Ishikawa (cell line): Measurements from ENCODE around the gene BBC3.

ENCODE experiments used
- CEBPB ChIP-seq: IDR thresholded peaks from 2 replicates; pipeline ENCODE4 v1.6.1; 2012
- CREB1 ChIP-seq: IDR thresholded peaks from 2 replicates; pipeline ENCODE4 v1.6.1; 2012; ENCODE audit warnings: low read depth
- EGR1 ChIP-seq: IDR thresholded peaks from 2 replicates; pipeline ENCODE4 v1.6.1; 2012
- EP300 ChIP-seq: IDR thresholded peaks from 2 replicates; pipeline ENCODE4 v1.6.1; 2012; ENCODE audit warnings: borderline replicate concordance
- FOXM1 ChIP-seq: IDR thresholded peaks from 2 replicates; pipeline ENCODE4 v1.6.1; 2012; ENCODE audit warnings: low read depth, borderline replicate concordance
- NFIC ChIP-seq: IDR thresholded peaks from 2 replicates; pipeline ENCODE4 v1.6.1; 2012
- RAD21 ChIP-seq: IDR thresholded peaks from 2 replicates; pipeline ENCODE4 v1.6.1; 2012; ENCODE audit warnings: low read depth
- REST ChIP-seq: IDR thresholded peaks from 2 replicates; pipeline ENCODE4 v1.6.1; 2012; ENCODE audit warnings: low read depth, mild to moderate bottlenecking
- TAF1 ChIP-seq: IDR thresholded peaks from 2 replicates; pipeline ENCODE4 v1.6.1; 2012; ENCODE audit warnings: low read depth, mild to moderate bottlenecking
- TCF12 ChIP-seq: IDR thresholded peaks from 2 replicates; pipeline ENCODE4 v1.6.1; 2012; ENCODE audit warnings: low read depth
- TEAD4 ChIP-seq: IDR thresholded peaks from 2 replicates; pipeline ENCODE4 v1.6.1; 2012
- YY1 ChIP-seq: IDR thresholded peaks from 2 replicates; pipeline ENCODE4 v1.6.1; 2012; ENCODE audit warnings: low read depth
- ZBTB7A ChIP-seq: IDR thresholded peaks from 2 replicates; pipeline ENCODE4 v1.6.1; 2012; ENCODE audit warnings: low read depth
- TF ChIP-seq, protein P1 (sequence below): IDR thresholded peaks from 2 replicates; pipeline ENCODE4 v1.6.1; 2012
- TF ChIP-seq, protein P2 (sequence below): IDR thresholded peaks from 2 replicates; pipeline ENCODE4 v1.6.1; 2012

The BBC3 gene

DNA sequence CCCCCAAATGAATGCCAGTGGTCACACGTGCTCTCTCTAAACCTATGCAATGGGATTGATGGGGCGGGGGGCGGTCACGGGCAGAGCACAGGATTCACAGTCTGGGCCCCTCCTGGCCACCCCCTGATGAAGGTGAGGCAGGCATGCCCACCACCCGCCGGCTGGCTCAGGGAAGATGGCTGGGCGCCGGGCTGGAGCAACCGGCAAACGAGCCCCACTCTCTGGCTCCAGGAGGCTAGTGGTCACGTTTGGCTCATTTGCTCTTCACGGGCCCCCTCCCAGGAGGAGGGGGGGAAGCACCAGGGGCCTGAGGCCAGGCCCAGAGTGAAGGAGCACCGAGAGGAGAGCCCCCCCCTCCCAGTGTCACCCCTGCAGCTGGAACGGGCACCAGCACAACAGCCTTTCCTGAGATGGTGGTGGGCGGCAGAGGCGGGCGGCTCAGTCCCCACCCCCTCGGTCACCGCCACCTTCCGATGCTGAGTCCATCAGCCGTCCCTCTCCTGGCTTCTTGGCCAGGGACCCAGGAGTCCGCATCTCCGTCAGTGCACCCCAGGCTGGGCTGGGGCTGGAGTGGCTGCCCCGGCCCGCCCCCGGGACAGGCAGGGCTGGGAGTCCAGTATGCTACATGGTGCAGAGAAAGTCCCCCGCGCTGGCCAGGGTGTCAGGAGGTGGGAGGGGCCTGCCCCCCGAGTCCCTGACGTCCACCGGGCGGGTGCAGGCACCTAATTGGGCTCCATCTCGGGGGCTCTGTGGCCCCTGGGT, 9.7 kb downstream of the BBC3 start:
- TF ChIP-seq, protein P1, sequence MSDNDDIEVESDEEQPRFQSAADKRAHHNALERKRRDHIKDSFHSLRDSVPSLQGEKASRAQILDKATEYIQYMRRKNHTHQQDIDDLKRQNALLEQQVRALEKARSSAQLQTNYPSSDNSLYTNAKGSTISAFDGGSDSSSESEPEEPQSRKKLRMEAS, result no peak
- TF ChIP-seq EGR1 (no peak), CREB1 (no peak)

DNA sequence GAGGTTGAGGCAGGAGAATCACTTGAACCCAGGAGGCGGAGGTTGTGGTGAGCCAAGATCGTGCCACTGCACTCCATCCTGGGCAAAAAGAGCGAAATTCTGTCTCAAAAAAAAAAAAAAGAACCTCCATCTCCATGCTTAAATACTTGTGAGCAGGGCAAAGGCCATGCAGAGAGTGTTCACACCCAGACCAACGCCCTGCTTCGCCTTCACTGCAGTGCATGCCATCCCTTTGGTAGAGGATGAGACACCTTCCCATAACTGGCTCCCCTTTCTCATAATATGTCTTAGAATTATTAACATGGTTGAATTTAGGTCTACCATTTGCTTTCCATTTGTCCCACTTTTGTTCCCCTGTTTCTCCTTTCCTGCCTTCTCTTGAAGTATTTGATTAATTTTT, 15.4 kb downstream of the BBC3 start:
- TF ChIP-seq ZBTB7A (no peak), CEBPB (no peak), REST (no peak), CREB1 (no peak), EP300 (no peak), YY1 (no peak)

DNA sequence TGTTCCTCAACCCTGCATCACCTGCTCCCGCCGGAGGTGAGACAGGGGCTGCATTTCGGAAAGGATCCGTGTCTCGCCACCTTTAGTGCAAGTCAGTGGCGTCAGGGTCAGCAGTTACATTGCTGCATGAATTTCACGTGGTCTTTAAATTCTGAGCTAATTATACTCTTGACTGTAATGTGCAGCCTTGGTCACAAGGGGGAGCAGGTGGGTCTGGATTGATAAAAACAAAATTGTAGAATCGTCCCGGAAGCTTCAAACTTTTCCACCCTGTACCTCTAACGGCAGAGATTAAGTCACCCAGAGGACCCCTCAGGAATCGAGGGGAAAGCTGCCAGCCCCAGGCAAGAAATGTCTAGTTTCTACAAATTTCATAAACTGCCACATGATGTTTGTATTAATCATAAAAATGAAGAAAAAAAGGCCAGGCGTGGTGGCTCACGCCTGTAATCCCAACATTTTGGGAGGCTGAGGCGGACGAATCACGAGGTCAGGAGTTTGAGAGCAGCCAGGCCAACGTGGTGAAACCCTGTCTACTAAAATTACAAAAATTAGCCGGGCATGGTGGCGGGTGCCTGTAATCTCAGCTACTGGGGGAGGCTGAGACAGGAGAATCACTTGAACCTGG, 20.2 kb downstream of the BBC3 start:
- no peak for TF ChIP-seq NFIC
- no peak for TF ChIP-seq EGR1
- TF ChIP-seq, protein P1, result peak; percentile 30
- peak; percentile 65 for TF ChIP-seq RAD21
- TF ChIP-seq EP300, result no peak
- TF ChIP-seq FOXM1, result no peak
- no peak for TF ChIP-seq YY1

DNA sequence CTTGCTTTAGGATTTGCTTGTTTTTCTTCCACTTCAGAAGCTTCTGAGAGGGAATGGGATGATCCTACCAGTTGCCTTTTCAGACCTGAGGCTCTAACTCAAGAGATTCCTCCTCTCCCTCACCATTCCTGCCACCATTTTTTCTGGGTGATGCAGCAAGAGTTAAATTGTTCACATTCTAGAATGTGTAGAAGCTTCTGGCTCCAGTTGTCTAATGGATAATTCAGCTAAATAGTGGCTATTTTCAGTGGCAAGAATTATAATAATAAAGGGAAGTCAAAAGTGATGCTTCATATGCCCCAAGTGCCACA, 20.9 kb downstream of the BBC3 start:
- TF ChIP-seq EGR1, result no peak
- TF ChIP-seq, protein P2, sequence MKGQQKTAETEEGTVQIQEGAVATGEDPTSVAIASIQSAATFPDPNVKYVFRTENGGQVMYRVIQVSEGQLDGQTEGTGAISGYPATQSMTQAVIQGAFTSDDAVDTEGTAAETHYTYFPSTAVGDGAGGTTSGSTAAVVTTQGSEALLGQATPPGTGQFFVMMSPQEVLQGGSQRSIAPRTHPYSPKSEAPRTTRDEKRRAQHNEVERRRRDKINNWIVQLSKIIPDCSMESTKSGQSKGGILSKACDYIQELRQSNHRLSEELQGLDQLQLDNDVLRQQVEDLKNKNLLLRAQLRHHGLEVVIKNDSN, result no peak
- TF ChIP-seq, protein P1, result no peak
- no peak for TF ChIP-seq CEBPB
- no peak for TF ChIP-seq TAF1
- TF ChIP-seq NFIC, result no peak
- TF ChIP-seq TEAD4, result no peak
- no peak for TF ChIP-seq YY1
- no peak for TF ChIP-seq EP300
- TF ChIP-seq CREB1, result no peak

GRCh38 chr19:47209319-47210179, 21.4 kb downstream of the BBC3 start:
- TF ChIP-seq REST (no peak), TEAD4 (no peak), RAD21 (no peak), TCF12 (no peak), CEBPB (no peak), EP300 (no peak), EGR1 (no peak), YY1 (no peak), FOXM1 (no peak), TAF1 (no peak), NFIC (no peak), CREB1 (no peak), ZBTB7A (no peak)
- TF ChIP-seq, protein P2, result no peak
- TF ChIP-seq, protein P1, result no peak
